NCI-H345 treated with DMSO at 0.1 percent for 48 hours (cell line): ENCODE measurements around the gene CFTR.

Source experiments
- DNase-seq: peaks from one replicate; lab custom pipeline; 2025; ENCODE audit not compliant: unreplicated experiment; lab: John Stamatoyannopoulos, UW

The CFTR gene

GRCh38 chr7:117645481-117646165 is 165.8 kb downstream of the CFTR start:
- DNase-seq, result no peak

GRCh38 chr7:117648203-117648866 is 168.5 kb downstream of the CFTR start:
- no peak for DNase-seq

GRCh38 chr7:117652943-117653680 is 173.3 kb downstream of the CFTR start:
- no peak for DNase-seq

- no peak for DNase-seq
Measured at GRCh38 chr7:117654780-117655179, 175.0 kb downstream of the CFTR start.

GRCh38 chr7:117656806-117657205 is 177.0 kb downstream of the CFTR start:
- no peak for DNase-seq

GRCh38 chr7:117659531-117660011 is 179.7 kb downstream of the CFTR start:
- no peak for DNase-seq

- DNase-seq, result no peak
Measured at GRCh38 chr7:117661328-117661727, 181.5 kb downstream of the CFTR start.

GRCh38 chr7:117664047-117664446 is 184.2 kb downstream of the CFTR start:
- DNase-seq, result no peak

GRCh38 chr7:117665368-117665767 is 185.5 kb downstream of the CFTR start:
- no peak for DNase-seq

GRCh38 chr7:117666031-117666430 is 186.2 kb downstream of the CFTR start:
- DNase-seq, result no peak

GRCh38 chr7:117666689-117667088 is 186.9 kb downstream of the CFTR start:
- DNase-seq, result no peak

- no peak for DNase-seq
Measured at GRCh38 chr7:117667456-117667855, 187.6 kb downstream of the CFTR start.

GRCh38 chr7:117669818-117670217 is 190.0 kb downstream of the CFTR start:
- no peak for DNase-seq

- DNase-seq, result peak; percentile 34
Measured at GRCh38 chr7:117672453-117672852, 192.6 kb downstream of the CFTR start.

- peak; percentile 80 for DNase-seq
Measured at GRCh38 chr7:117673367-117673766, 193.5 kb downstream of the CFTR start.

- peak; percentile 73 for DNase-seq
Measured at GRCh38 chr7:117673839-117674238, 194.0 kb downstream of the CFTR start.

- DNase-seq, result no peak
Measured at GRCh38 chr7:117674617-117675016, 194.8 kb downstream of the CFTR start.

- no peak for DNase-seq
Measured at GRCh38 chr7:117675497-117676435, 195.9 kb downstream of the CFTR start.

- no peak for DNase-seq
Measured at GRCh38 chr7:117679120-117679519, 199.3 kb downstream of the CFTR start.

- no peak for DNase-seq
Measured at GRCh38 chr7:117682681-117683385, 203.0 kb downstream of the CFTR start.
